Fibroblast of skin of left quadriceps (primary cell): Measurements from ENCODE around the gene HARBI1.
"Not testable (repeated sequence)": the region's sequence is repeated elsewhere in the genome, so short reads cannot be mapped to it uniquely, and the experiment has no call there.

Experiments
- DNase-seq, 2 experiments: peaks; one replicate each; pipeline ENCODE4 v3.0.0-alpha.2; 2013; ENCODE audit warnings: low read depth in 2 of 2

The HARBI1 gene

GRCh38 chr11:46597155-46597554, 19.9 kb downstream of the HARBI1 start:
- DNase-seq = no peak

DNA sequence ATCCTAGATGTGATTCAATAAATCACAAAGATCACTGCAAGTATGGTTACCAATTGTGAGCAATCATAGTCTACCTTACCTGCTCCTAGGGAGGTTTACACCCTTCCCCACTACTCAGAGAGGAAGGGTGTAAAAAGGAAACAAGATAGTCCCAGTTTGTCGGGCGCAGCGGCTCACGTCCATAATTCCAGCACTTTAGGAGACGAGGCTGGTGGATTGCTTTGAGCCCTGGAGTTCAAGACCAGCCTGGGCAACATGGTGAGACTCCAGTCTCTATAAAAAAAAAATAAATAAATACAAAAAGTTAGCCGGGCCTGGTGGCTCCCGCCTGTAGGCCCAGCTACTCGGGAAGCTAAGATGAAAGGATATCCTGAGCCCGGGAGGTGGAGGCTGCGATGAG, 22.2 kb downstream of the HARBI1 start:
- no peak for DNase-seq

- no peak for DNase-seq
Observed at GRCh38 chr11:46594374-46594700, 22.7 kb downstream of the HARBI1 start.

- peak; percentile 78 to 82 for DNase-seq
Observed at GRCh38 chr11:46593550-46594373, 23.3 kb downstream of the HARBI1 start, which contains the start of gene AMBRA1. AMBRA1 (minus strand) TSS chr11:46594023; CDS start chr11:46548380, 45,643 bp downstream.

DNA sequence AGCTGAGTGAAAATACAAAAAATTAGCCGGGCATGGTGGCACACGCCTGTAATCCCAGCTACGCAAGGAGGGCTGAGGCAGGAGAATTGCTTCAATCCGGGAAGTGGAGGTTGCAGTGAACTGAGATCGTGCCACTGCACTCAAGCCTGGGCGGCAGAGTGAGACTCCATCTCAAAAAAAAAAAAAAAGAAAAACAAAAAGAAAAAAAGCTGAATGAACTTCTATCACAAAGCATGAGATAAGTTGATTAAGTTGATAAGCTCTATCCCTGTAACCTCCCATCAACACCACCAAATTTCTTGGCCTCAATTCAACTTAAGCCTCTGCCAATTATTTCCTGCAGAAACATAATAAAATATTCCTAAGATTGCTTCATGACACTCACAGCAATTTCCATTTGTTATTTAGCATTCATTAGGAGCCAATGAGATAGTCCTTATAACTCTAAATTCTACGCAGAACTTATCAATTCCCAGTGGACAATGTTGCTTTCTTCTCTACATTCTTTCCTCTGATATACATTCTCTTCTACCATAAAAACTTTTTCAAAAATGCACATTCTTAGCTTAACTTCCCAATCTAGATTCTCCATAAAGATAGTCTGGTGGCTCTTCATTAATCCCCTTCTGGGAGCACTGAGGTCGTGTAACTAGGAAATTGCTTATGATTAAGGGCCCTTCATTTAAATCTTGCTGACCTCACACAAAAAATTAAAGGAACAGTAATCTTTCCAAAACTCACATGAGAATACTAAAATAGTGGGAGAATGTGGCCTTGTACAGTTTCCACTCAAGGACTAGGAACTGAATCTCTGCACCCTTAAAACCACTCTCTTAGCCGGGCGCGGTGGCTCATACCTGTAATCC, 26.1 kb downstream of the HARBI1 start:
- DNase-seq = no peak

- no peak for DNase-seq
Observed at GRCh38 chr11:46588915-46589314, 28.1 kb downstream of the HARBI1 start.

DNA sequence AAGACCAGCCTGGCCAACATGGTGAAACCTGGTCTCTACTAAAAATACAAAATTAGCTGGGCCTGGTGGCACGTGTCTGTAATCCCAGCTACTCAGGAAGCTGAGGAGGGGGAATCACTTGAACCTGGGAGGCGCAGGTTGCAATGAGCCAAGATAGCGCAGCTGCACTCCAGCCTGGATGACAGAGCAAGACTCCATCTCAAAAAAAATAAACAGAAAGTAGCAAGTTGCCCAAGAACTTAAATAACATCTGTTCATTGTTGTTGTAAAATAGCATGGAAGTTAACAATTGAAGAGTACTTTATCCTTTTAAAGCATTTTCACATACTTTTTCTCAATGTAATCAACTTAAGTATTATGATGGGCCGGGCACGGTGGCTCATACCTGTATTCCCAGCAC, 28.9 kb downstream of the HARBI1 start:
- no peak for DNase-seq

GRCh38 chr11:46583513-46583912, 33.5 kb downstream of the HARBI1 start:
- not testable (repeated sequence) for DNase-seq

- no peak for DNase-seq
Observed at GRCh38 chr11:46582588-46582987, 34.4 kb downstream of the HARBI1 start.

- DNase-seq = no peak
Observed at GRCh38 chr11:46577058-46577457, 40.0 kb downstream of the HARBI1 start.

DNA sequence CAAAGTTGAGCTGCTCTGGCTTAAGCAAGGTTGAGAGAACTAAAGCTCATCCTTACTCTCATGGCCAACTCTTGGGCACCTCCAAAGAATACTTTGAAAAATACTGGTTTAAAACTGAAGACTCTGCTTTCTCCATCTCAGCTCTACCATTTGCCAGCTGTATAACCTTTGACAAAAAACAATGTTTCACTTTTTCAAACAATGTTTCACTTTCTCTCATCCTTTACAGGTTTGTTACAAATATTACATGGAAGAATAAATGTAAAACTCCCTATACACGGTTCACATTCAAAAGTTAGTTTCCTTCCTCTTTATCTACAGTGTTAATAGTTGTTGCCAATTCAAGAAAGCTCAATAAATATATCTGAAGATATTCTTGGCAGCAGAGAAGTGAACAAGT, 42.4 kb downstream of the HARBI1 start:
- DNase-seq = no peak

- no peak for DNase-seq
Observed at GRCh38 chr11:46570790-46571398, 46.1 kb downstream of the HARBI1 start.

DNA sequence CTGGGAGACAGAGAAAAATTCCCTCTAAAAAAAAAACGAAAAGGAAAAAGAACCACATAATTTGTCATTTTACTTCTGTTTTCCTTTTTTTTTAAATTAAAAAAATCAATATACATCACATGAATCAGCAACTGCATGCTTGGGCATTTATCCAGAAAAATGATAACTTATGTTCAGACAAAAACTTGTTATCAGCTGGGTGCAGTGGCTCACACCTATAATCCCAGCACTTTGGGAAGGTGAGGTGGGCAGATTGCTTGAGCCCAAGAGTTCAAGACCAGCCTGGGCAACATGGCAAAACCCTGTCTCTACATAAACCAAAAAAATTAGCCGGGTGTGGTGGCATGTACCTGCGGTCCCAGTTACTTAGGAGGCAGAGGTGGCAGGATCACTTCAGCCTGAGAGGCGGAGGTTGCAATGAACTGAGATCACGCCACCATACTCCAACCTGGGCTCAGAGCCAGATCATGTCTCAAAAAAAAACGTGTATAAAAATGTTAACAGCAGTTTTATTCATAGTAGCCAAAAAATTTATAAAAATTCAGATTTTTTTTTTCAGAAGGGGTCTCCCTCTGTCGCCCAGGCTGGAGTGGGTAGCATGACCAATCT, 51.7 kb downstream of the HARBI1 start:
- no peak for DNase-seq

DNA sequence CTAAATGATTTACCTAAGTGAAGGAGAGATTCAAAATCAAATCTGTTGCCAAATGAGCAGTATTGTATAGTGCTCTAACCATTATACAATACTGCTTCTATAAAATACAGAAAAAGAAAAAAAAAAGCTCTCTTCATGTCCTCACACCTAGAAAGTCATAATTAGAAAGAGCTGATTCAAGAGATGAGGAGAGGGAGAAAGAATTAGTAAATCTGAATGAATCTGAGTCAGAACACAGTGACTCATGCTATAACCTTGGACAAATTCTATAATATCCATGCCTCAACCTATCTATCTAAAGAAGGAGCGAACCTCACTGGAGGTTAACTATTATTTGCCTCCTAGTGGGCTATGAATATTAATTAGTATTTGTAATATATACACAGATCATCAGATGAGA, 52.6 kb downstream of the HARBI1 start:
- peak; percentile 34 to 38 for DNase-seq

DNA sequence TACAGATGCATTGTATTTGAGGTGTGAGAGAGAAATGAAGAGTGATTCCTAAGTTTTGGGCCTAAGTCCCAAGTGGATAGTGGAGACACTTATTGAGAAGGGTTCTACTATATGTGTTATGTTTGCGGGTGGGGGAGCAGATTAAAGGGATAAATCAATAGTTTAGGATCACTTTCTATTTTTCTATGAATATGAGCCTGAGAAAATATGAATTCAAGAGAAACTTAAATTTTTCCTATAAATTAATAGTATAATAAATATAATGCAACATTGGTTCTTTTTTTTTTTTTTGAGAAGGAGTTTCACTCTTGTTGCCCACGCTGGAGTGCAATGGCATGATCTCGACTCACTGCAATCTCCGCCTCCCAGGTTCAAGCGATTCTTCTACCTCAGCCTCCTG, 54.5 kb downstream of the HARBI1 start:
- no peak for DNase-seq

DNA sequence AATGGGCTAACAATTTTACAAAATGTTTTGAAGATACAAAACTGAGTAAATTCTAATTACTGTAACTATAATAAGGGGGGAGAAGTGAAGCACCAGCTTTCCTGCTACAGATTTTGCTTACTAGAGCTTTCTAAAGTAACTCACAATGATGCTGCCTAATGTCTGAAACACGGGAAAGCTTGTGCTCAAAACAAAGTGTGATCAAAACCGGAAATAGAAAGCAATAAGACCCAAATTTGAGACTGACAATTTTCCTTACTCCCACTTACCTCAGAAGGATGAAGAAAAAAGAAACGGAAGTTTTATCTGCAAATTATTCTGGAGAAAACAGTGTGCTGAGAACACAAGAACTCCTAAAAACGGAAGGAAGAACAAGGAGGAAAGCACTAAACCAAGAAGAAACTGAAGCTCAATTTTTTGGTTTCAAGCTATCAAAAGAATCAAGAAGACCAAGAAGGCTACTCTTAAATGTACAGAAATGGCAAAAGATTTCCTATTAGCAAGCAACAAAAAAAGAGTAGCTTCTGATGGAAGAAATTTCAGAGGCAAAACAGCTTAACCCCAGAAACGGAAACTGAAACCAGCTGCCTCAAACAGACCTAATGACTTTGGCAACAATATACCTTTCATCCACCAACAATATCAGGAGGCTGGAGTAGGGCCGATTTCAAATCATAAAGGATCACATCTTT, 56.6 kb downstream of the HARBI1 start:
- DNase-seq = no peak

DNA sequence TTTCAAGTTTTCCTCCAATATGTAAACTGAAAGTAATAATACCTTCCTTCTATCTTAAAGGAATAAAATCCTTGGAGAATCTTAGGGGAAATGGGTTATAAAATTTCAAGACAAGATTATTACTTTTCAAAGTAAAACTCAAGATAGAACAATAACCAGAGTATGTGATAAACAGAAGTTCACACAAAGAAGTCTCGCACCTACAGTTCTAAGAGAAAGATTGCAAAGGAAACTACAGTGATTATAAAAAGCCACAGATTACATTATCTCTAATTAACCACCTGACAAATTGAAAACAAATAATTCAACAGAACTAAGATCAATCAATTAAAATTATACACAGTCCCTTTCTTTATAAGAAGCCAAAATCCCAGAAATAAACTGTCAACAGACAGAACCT, 57.2 kb downstream of the HARBI1 start:
- DNase-seq = no peak

DNA sequence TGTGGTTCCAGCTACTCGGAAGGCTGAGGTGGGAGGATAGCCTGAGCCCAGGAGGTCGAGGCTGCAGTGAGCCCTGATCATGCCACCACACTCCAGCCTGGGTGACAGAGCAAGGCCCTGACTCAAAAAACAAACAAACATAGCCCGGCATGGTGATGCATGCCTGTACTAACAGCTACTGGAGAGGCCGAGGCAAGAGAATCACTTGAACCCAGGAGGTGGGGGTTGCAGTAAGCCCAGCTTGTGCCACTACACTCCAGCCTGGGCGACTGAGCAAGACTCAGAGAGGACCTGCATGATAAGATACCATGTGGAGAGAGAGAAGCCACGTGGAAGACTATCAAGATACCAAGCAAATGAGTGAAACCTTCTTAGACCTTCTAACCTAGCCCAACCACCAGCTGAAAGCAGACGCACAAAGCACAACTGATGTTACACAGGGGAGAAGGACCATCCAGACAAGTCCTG, 59.3 kb downstream of the HARBI1 start:
- no peak for DNase-seq

- DNase-seq = peak; percentile 30 to 35
Observed at GRCh38 chr11:46555267-46556054, 61.6 kb downstream of the HARBI1 start.
